Endodermal cell (in vitro differentiated cells): Measurements from ENCODE around the gene EPGN. TPM values are rescaled to one million over a fixed set of nuclear protein-coding genes. Genes with fewer than 3 reads are reported as not detected.

Experiments
- DNase-seq: peaks from one replicate; pipeline ENCODE4 v3.0.0-alpha.2; 2017
- H3K27ac ChIP-seq: 2 replicates; pipeline ENCODE4 v1.5.1; 2013; ENCODE audit warnings: mild to moderate bottlenecking, low read depth, low read length, moderate library complexity
- H3K27me3 ChIP-seq: 2 replicates; pipeline ENCODE4 v1.6.1; 2013; ENCODE audit warnings: mild to moderate bottlenecking, low read length, moderate library complexity; ENCODE audit not compliant: insufficient read depth, control insufficient read depth, poor library complexity, severe bottlenecking
- H3K36me3 ChIP-seq: 2 replicates; pipeline ENCODE4 v1.7.0; 2013; ENCODE audit warnings: mild to moderate bottlenecking, low read length, moderate library complexity; ENCODE audit not compliant: control insufficient read depth, insufficient read depth
- H3K4me1 ChIP-seq: one replicate; pipeline ENCODE4 v1.7.0; 2013; ENCODE audit warnings: low read length; ENCODE audit not compliant: control insufficient read depth, insufficient read depth
- H3K4me3 ChIP-seq: 2 replicates; pipeline ENCODE4 v1.5.1; 2013; ENCODE audit warnings: mild to moderate bottlenecking, low read length, moderate library complexity
- H3K9ac ChIP-seq: 2 replicates; pipeline ENCODE4 v1.6.1; 2013; ENCODE audit warnings: mild to moderate bottlenecking, low read length, moderate library complexity; ENCODE audit not compliant: poor library complexity, severe bottlenecking; ENCODE audit errors: extremely low read depth
- H3K9me3 ChIP-seq: 2 replicates; pipeline ENCODE4 v1.6.1; 2013; ENCODE audit warnings: mild to moderate bottlenecking, low read length, moderate library complexity; ENCODE audit not compliant: control insufficient read depth
- H3K27ac Mint-ChIP-seq: 2 replicates; pipeline ENCODE4 v1.8.0; 2020; ENCODE audit warnings: mixed read lengths
- H3K27me3 Mint-ChIP-seq: 2 replicates; pipeline ENCODE4 v1.8.0; 2021; ENCODE audit warnings: mild to moderate bottlenecking, mixed read lengths; ENCODE audit not compliant: insufficient read depth
- H3K36me3 Mint-ChIP-seq: 2 replicates; pipeline ENCODE4 v1.8.0; 2020; ENCODE audit warnings: low read depth, mixed read lengths
- H3K4me1 Mint-ChIP-seq: 2 replicates; pipeline ENCODE4 v1.8.0; 2020; ENCODE audit warnings: mixed read lengths
- H3K4me3 Mint-ChIP-seq: 2 replicates; pipeline ENCODE4 v1.8.0; 2020; ENCODE audit warnings: mild to moderate bottlenecking, moderate library complexity, mixed read lengths
- H3K9me3 Mint-ChIP-seq: 2 replicates; pipeline ENCODE4 v1.8.0; 2020; ENCODE audit warnings: mild to moderate bottlenecking, mixed read lengths
- CTCF ChIP-seq: fragments of 200-600 bp; sonication (generic); conservative IDR thresholded peaks from 2 replicates; pipeline ENCODE4 v1.5.0; 2021; ENCODE audit warnings: antibody characterized with exemption, mild to moderate bottlenecking
- WGBS, 2 experiments: methylation state at CpG; one replicate each; pipeline versions ENCODE4 v1.1.5 to v1.1.7; 2013; ENCODE audit warnings: missing lambda C conversion rate in 2 of 2, mixed read lengths in 1 of 2; ENCODE audit not compliant: insufficient coverage in 1 of 2, insufficient read length in 1 of 2; 5-methylcytosine and 5-hydroxymethylcytosine counted together
- total RNA-seq, 2 donors: library from RNA; stranded (reverse); fragmentation: NEBNext Ultra II Directional in 1 of 2; extraction: Animal tissue kit (Norgen Biotek cat#: 25700) in 1 of 2; gene quantifications; 2 replicates in 1 of 2; 3 replicates in 1 of 2; pipeline ENCODE4 v1.2.1, GENCODE V29; 2021

Gene EPGN
- total RNA-seq, 2 donors from 2014 or later, result not detected

- Mint-ChIP-seq H3K4me3 (no peak overlapping the region), H3K4me1 (peaks cover 17% of the 10 kb centered on the region), H3K27me3 (peaks cover 30% of the 10 kb centered on the region), H3K27ac (no peak overlapping the region), H3K36me3 (no peaks in the 10 kb centered on the region), H3K9me3 (no peaks in the 10 kb centered on the region)
- H3K4me3 ChIP-seq, result no peak overlapping the region
- peaks cover 34% of the 10 kb centered on the region for H3K27me3 ChIP-seq
- peaks cover 10% of the 10 kb centered on the region for H3K4me1 ChIP-seq
- no peaks in the 10 kb centered on the region for H3K9me3 ChIP-seq
- H3K36me3 ChIP-seq, result no peaks in the 10 kb centered on the region
- H3K9ac ChIP-seq, result no peak overlapping the region
- no peak for DNase-seq
- no peak for TF ChIP-seq CTCF
- WGBS, 2 experiments, result no CpG with 5 or more reads among the region's 3 CpGs
- H3K27ac ChIP-seq, result no peak overlapping the region
These were observed 54.1 kb downstream of the EPGN start for GRCh38 chr4:74362347-74362746.

DNA sequence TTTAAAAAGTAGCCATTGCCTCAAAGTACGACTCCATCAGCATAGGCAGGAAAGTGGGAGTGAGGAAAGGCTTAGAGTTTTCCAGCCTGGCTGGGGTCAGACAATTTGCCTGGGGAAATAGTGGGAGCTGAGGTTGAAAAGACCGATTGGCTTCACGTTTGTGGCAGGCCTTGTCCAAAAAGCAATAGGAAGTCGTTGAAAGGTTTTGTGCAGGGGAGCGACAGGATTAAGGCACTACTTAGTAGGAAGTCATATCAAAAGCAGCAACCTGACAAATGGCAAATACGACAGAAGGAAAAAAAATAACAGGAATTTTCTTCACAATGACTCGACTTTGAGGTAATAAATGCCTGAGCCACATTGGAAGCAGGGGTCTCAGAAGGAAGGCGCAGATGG is 56.0 kb downstream of the EPGN start:
- Mint-ChIP-seq H3K4me3 (peak overlapping the region; percentile 62), H3K27me3 (peaks cover 32% of the 10 kb centered on the region), H3K4me1 (peaks cover 26% of the 10 kb centered on the region), H3K27ac (no peak overlapping the region), H3K9me3 (no peaks in the 10 kb centered on the region), H3K36me3 (no peaks in the 10 kb centered on the region)
- no peak for DNase-seq
- no peak for TF ChIP-seq CTCF
- H3K27ac ChIP-seq, result no peak overlapping the region
- H3K9me3 ChIP-seq, result no peaks in the 10 kb centered on the region
- H3K9ac ChIP-seq, result no peak overlapping the region
- 35% methylated on average over 8 of the region's 8 CpGs for WGBS, 2 experiments
- peaks cover 10% of the 10 kb centered on the region for H3K4me1 ChIP-seq
- H3K36me3 ChIP-seq, result no peaks in the 10 kb centered on the region
- peak overlapping the region; percentile 76 for H3K4me3 ChIP-seq
- peaks cover 34% of the 10 kb centered on the region for H3K27me3 ChIP-seq

DNA sequence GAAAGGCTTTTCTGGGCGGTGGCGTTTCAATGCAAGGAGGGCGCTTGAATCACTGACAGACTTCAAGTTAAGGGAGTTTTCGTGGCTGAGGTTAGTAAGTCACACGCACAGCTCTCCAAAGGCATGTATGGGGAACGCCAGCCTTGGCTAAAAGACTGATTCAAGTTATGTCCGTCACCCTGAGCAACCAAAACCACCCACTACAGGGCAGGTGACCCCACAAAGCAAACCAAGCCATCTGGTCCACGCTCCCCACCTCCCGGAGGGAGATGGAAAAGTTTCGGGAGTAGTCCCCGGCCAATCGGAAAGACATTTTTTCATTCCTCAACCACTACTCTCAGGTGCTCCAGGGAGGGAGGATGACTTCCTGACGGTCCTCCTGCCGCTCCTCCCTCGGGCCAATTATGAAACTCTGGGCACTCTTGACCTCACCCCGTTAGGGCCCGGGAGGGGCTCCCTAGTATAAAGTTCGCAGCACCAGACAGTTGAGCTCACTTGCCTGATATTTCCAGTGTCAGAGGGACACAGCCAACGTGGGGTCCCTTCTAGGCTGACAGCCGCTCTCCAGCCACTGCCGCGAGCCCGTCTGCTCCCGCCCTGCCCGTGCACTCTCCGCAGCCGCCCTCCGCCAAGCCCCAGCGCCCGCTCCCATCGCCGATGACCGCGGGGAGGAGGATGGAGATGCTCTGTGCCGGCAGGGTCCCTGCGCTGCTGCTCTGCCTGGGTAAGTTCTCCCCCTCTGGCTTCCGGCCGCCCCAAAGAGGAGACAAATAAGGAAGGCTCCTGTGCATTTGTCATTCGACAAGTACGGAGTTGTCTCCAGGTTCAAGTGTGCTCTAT is 56.6 kb downstream of the EPGN start, which contains the start of gene EREG:
EREG (plus strand) TSS at position 494 of the 840 bp plus-strand sequence; CDS start at position 658, 164 bp downstream.
- peaks cover 26% of the 10 kb centered on the region for H3K4me1 Mint-ChIP-seq
- no peak within 1 kb of the TSS for H3K27ac ChIP-seq
- no peaks in the 10 kb centered on the region for H3K36me3 Mint-ChIP-seq
- no peaks in the 10 kb centered on the region for H3K9me3 Mint-ChIP-seq
- no peak for TF ChIP-seq CTCF
- no peaks in the 10 kb centered on the region for H3K9me3 ChIP-seq
- no peaks in the 10 kb centered on the region for H3K36me3 ChIP-seq
- peaks cover 32% of the 10 kb centered on the region for H3K27me3 Mint-ChIP-seq
- H3K4me3 Mint-ChIP-seq, result peak within 1 kb of the TSS; percentile 62
- peak within 1 kb of the TSS; percentile 76 for H3K4me3 ChIP-seq
- no peak within 1 kb of the TSS for H3K9ac ChIP-seq
- WGBS, 2 experiments, result 5 to 8% methylated on average over 16 to 40 of the region's 40 CpGs
- H3K4me1 ChIP-seq, result peaks cover 10% of the 10 kb centered on the region
- peaks cover 34% of the 10 kb centered on the region for H3K27me3 ChIP-seq
- no peak within 1 kb of the TSS for H3K27ac Mint-ChIP-seq
- DNase-seq, result peak; percentile 91
